Germinal center (tissue), 1 donor: ENCODE data around the gene CSPG5.

ENCODE experiments used
- DNase-seq: peaks from one replicate; pipeline ENCODE4 v3.0.0; 2012; ENCODE audit warnings: mixed read lengths, low spot score

The CSPG5 gene, protein sequence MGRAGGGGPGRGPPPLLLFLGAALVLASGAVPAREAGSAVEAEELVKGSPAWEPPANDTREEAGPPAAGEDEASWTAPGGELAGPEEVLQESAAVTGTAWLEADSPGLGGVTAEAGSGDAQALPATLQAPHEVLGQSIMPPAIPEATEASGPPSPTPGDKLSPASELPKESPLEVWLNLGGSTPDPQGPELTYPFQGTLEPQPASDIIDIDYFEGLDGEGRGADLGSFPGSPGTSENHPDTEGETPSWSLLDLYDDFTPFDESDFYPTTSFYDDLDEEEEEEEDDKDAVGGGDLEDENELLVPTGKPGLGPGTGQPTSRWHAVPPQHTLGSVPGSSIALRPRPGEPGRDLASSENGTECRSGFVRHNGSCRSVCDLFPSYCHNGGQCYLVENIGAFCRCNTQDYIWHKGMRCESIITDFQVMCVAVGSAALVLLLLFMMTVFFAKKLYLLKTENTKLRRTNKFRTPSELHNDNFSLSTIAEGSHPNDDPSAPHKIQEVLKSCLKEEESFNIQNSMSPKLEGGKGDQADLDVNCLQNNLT

DNA sequence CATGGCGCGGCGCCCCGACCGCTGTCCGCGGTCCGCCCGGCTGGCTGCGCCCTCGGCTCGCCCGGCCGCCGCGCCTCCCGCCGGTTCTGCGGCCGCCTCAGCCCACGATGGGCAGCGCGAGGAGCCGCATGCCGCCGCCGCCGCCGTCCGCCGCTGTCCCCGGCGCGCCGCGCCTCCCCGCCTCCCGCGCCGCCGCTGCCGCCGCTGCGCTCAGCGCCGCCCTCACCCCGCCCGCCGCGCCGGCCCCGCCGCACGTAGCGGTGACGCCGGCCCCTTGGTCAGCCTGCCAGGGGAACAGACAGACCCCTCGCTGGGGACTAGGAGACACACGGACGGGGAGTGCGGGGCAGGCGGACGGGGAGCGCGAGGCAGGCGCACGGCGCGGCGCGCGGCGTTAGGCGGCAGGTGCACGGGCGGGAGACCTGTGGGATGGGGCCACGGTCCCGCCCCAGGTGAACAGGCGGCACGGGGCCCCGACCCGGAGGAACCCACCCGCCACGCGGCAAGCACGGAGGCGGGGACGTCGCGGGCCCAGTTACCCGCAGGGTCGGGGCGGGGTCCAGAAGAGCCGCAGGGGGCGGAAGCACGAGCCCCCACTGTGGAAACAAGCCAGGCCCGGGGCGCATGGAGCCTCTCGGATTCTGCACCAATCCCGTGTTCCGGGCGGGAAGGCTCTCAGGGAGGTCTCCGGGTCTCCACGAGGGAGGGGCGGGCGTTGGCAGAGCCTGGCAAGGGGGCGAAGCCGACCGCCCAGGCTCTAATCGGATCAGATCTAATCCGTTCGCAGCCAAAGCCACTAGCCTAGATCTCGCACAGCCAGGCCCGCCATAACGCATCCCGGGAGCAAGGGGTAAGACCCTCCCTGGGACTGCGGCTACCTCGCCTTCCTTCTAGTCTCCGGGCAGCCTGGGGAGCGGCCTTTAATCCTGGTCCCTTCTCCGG, at the start of gene CSPG5:
TSS of gene CSPG5 (minus strand) at position 175 of the 942 bp plus-strand sequence. CDS start at position 3, 172 bp downstream.
- DNase-seq, result peak; percentile 43

DNA sequence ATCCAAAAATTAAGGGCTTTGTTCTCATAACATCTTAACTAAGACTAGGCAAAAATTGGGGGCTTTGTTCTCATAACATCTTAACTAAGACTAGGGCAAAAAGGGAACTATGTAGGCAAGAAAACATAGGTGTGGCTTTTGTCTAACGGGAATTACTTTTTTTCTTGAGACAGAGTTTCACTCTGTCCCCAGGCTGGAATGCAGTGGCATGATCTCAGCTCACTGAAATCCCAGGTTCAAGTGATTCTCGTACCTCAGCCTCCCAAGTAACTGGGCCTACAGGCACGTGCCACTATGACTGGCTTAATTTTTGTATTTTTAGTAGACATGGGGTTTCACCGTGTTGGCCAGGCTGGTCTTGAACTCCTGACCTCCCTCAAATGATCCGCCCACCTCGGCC, 49.8 kb upstream of the CSPG5 start:
- no peak for DNase-seq

DNA sequence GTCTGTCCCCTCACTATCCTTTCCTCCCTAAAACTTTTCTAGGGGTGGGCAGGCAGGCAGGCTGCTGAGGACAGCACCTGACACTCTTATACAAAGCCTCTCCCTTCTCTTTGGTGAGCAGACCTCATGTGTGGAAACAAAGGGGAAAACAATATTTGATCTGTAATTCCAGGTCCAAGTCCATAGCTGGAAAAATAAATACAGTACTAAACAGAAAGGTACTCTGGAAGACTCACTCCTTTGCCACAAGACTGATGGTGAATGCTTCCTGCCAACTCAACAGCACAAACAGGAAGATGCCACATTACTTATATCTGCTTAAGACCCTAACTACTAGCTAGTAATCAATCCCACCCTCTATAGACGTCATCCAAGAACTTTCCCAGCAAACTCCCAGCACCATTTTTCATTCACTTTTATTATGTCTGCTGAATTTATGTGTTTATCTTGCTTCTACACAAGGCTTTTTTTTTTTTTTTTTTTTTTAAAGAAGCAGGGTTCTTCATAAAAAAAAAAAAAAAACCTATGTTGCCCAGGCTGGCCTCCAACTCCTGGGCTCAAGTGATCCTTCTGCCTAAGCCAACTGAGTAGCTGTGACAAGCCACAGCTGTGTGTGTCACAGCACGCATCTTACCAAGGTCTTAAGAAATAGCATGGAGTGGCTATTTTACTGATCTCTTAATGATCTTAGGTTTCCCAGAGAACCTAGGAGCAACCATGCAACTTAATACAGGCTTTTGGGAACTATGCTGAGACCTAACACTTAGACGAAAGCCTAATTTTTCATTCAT, 44.2 kb upstream of the CSPG5 start:
- DNase-seq, result no peak

DNA sequence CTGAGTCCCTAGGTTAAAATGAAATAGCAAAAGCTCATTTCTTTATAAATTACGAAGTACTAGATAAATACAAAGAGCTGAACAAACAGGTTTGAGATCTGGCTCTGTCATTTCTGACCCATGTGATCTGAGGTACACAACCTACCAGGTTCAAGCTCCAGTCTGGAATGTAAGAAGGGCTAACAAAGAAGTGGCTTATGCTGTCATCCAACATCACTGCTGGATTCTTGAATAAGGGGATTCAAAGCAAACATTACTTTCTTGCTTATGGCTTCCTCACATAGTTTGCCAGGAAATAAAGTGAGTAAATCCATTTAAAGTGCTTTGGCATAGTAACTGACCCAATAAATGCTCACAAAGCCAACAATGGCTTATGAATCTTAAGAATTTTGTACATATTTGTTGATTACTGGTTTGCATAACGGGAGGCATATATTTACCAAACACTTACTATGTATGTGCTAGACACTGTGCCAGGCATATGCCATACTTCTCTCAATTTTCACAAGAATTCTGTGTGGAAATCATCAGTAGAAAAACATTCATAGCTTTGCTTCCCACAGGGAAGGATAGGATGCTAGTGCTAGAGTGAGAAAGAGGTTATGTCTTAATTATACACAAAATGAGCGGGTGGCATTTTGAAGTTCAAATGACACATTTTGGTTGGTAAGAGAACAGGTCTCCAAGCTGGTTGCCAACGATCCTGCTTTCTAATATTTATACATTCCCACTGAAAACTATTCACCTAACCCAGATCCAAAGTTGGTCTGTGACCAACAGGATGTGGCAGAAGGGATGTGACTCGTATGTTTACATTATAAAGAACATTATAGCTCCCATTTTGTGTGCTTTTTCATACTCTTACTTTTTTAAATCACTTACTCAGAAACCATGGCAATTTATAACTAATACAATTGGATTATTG, 38.7 kb upstream of the CSPG5 start:
- DNase-seq, result no peak

DNA sequence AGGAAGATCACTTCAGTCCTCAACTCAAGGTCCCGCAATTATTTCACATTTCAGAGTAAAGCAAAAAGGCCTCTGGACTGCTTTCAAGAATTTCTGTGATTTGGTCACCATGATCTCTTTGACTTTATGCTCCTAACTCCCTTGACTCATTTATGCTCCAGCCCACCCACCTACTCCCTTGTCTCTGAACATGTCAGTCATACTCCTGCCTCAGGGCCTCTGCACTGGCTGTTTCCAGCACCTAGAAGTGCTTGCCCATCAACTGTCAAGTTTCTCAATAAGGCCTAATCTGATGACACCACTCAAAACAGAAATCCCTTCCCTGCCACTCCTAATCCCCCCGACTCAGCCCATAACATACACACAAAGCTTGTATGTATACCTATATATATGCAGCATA, 36.1 kb upstream of the CSPG5 start:
- DNase-seq, result no peak

DNA sequence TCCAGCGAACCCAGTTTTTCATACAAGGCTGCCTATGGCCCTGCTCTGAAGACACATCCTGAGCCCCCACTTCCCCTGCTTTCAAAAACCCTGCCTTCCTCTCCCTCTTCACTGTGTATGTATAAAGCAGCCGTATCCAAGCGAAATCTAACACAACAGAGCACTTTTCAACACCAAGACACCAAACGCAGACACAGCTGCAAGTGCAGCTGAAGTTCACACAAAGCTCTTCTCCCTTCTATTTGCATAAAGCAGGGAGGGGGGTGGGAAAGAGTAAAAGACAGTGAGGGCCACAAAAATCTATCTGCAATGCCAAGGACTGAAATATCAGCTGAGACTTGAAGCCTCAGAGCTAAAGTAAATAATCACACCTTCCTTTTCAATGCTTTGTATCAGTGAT, 35.1 kb upstream of the CSPG5 start:
- DNase-seq, result no peak

DNA sequence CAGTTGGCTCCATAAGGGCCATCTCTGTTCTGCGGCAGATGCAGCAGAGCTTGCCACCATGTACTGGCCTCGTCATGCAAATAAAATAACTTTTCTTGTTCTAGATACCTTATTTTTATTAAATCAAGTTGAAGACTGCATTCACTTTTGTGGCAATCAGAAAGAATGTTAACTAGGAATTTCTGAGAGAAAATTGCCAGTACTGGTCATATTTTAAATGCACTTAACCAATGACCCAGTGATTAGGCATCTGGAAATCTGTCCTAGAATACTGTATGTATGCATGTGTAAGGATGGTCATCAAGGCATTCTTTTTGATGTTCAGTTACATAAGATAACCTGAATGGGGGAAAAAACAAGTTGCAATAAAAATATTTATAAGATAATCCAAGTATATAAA, 34.2 kb upstream of the CSPG5 start:
- no peak for DNase-seq

DNA sequence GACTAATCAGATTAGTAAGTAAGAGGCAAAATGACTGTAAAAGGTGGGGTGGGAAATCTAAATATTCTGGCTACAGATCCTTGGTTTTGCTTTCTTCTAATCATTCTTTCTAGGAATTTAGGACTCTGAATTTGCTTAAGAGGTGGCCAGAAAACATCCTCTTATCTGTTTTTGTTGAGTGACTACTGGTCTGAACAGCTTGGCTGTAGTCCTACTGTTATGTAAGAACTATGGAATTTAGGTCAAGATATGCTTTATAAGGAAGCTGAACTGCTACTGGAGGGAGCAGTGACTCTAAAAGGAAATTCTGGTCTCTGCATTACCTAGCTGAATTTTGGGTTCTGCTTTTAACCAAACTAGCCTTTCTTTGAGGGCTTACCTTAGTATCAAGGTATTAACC, 33.5 kb upstream of the CSPG5 start:
- DNase-seq, result no peak

DNA sequence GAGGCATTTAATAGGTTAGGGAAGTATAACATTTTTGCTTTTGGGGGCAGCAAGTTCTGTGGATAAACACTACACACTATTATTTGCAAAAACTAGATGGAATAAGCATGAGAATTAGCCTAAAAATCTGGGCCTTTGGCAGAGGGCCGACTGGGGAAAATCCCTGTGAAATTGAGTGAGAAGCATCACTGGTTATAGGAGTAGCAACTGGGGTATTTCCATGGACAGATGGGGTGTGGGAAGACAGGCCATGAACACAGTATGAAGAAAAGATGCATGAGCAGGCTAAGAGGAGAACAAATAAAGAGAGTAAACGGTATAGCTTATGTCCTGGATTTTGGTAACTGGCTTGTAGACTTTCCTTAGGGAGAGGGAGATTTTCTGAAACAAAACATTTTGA, 32.9 kb upstream of the CSPG5 start:
- DNase-seq, result no peak

DNA sequence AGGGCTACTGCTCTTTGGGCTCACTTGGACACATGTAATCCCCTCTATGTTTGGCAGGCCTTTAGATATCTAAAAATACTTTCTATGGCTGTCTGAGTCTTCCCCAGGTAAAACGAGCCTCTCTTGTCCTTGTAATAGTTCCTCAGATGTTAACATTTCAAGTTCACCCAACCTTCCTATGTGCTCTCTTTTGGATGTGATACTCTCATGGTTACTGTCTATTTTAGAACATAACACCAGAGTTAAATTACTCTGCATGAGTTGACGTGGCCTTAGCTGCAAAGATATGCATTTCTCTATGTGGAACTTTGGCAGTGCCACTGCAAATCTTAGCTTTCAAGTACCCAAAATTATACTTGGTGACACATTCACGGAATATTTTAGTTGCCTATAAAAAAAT, 31.9 kb upstream of the CSPG5 start:
- DNase-seq, result no peak

DNA sequence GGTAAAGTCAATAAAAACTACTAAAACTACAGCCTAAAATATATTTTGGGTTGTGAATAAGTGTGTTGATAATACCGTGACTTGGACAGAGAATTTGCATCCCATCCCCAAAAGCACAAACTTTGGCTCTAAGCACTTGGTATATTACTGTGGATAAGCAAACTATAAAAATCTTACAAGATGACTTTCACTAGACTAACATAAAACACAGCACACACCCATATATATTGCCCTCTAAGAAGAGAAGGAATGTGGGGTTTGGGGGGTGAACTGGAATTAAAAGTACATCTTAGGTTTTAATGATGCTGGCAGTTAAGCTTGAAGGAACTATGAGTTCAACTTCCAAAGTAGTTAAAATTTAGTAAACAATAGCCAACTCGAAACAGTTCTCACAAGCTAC, 28.7 kb upstream of the CSPG5 start:
- DNase-seq, result no peak

DNA sequence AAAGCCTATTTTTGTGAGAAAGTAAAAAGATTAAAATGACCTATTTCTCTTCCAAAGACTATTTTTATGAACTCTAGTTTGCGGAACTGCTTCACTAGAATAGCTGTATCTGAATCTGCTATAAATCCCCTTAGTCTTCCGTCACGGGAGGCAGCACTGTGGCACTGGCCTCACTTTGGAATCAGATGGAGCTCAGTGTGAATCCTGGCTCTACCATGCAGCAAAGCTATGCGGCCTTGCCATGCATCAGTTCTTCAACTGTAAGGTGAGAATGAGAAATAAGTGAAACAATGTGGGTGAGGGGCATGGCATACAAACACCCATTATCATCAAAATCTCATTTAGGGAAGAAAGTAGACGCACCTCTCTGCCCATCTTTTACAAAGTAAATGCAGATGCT, 27.5 kb upstream of the CSPG5 start:
- no peak for DNase-seq

DNA sequence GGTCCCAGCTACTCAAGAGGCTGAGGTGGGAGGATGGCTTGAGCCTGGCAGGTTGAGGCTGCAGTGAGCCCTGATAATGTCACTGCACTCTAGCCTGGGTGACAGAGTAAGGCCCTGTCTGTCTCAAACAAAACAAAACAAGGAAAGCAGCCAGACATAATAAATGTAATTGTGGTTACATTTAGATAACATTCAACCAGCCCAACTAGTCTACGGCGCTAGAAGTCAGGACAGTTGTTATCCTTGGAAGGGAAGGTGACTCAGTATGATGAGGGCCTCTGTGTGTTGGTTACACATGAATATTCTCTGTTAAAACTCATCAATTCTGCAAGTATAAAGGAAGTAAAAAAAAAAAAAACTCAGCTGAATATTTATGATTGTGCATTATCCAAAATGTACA, 27.0 kb upstream of the CSPG5 start:
- DNase-seq, result no peak

DNA sequence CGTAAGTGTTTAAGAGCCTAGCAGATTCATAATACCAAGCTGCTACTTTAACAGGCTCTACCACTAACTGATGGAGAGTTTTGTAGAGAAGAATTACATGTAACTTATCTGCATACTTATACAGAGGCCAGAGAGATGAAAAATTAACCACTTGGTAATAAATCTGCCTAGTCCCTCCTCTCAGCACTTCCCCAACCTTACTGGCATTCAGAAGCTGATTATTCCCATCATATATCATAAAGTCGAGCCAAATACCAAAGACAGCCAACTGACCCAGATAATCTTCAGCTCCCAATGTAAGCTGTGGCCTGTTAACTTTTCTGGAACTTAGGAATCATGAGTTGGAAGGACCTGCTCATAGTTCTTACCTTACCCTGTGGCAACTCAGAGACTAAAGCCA, 25.5 kb upstream of the CSPG5 start:
- DNase-seq, result no peak

DNA sequence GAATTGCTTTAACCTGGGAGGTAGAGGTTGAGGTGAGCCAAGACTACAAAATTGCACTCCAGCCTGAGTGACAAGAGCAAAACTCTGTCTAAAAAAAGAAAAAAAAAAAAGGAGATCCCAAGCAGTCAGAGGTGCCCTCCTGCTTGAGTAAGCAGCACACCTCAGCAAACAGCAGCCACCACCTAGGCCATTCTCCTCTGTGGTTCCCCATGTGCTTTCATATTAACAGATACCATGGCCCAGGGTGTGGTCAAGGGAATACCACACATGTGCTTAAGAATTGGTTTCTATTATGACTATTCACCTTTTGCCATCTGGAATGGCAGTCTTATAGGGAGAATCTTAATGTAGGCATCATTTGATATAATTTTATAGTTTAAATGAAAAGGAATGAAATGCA, 24.7 kb upstream of the CSPG5 start:
- no peak for DNase-seq

DNA sequence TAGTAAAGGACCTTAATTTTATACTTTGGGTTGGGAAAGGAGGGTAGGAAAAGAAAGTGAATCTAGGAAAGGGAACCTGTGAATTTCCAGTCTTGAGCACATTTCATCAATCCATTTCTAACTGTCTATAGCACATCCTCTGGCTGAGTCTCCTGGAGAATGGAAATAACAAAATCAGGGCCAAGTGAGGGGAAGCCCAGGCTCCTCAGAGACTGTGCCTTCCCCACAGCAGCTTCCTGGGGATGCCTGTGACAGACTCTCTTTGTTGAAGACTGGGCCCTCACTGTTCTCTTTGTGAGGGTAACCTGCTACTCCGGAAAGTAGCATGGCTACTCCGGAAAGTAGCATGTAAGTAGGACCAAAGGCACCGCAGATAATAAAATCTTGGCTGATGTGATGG, 22.6 kb upstream of the CSPG5 start:
- DNase-seq, result no peak

DNA sequence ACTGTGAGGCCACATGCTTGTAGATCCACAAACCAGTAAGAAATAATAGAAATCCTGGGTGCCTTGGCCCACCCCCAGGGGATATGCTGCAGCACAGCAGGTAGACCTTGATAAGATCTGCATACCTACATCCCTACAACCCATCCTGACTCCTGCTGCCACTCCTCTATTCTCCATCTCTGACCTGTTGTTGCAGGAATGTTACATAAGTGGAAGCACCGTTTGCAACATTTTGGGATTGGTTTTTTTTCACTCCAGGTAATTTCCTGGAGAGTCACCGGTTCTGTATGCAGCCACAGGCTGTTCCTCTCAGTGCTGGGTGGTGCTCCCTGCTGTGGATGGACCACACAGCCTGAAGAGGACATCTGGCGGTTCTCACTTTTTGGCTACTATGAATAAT, 16.1 kb upstream of the CSPG5 start:
- no peak for DNase-seq

DNA sequence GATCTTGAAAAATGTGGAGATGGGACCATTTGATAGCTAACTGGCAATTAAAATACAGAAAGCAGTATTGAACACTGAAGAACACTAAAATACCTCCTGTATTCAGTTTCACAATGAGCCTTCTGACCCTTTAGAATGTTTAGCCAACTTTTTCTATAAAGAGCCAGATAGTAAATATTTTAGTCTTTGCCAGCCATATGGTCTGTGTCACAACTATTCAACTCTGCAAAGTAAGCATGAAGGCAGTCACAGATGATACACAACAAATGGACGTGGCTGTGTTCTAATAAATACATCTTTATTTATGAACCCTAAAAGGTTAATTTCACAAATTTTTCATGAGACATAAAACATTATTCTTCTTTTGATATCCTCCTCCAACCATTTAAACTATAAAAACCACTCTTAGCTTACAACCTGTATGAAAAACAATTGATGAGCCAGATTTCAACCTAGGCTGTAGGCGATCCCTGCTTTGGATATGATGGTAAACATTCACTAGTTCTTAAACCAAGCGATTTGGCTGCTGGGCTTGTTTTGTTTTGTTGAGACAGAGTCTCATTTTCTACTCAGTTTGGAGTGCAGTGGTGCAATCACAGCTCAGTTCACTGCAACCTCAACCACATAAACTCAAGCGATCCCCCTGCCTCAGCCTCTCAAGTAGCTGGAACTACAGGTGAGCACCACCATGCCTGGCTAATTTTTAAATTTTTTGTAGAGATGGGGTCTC, 13.6 kb upstream of the CSPG5 start:
- no peak for DNase-seq

DNA sequence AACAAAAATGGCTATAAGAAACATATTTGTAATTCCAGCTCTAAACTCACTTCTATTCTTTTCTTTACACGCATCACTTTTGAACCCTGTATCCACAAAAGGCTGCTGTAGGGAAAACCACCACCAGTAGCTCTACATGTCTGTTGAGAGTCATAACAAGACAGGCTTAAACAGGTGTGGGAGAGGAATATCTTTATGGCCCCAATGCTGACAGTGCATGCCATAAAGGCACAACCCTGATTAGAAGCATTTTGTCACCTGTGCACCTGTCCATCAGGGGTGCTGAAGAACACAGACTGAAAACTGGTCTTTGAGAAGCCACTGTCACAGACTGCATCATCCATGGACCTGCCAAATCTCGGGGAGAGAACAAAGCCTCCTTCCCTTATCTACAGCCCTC, 11.6 kb upstream of the CSPG5 start:
- DNase-seq, result no peak

DNA sequence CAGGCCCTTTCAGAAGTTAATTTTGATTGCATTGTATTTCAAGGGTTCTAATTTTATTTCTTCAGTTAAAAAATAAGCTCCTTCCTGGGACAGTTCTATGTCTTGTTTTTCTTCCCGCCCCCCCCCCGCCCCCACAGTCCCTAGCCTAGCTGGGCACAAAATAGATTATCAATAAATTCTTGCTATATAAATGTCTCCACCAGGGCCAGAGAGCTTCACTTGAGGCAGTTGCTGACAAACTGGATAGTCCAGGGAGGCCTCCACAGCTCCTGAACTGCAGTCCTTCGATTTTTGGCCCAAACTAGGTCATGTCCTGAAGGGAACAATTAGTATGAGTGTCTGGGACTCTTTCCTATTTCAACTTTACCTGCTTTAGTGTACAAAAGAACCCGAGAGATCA, 9.9 kb upstream of the CSPG5 start:
- DNase-seq, result no peak
